Body of pancreas (tissue), 4 donors: ENCODE data around the gene UBE2Q1. TPM values are rescaled to one million over a fixed set of nuclear protein-coding genes. Genes with fewer than 3 reads are reported as not detected.

ENCODE experiments used
- ATAC-seq: fragments of 150-250 bp; one replicate; pipeline ENCODE4 v1.9.1; 2016
- DNase-seq, 4 donors: peaks; one replicate each; pipeline ENCODE4 v3.0.0-alpha.2; 2019
- H3K27ac ChIP-seq, 4 donors: fragments of 200-600 bp; sonication (generic); 1 replicate in 3 of 4; 2 replicates in 1 of 4; pipeline versions ENCODE4 v1.5.1 to v1.6.1; 2016 to 2019; ENCODE audit warnings: mild to moderate bottlenecking in 1 of 4, mixed read lengths in 1 of 4, moderate library complexity in 1 of 4
- H3K27me3 ChIP-seq, 2 donors: fragments of 200-600 bp; sonication (generic); one replicate each; pipeline ENCODE4 v1.6.0; 2016; ENCODE audit warnings: mild to moderate bottlenecking in 1 of 2
- H3K36me3 ChIP-seq, 2 donors: fragments of 200-600 bp; sonication (generic); replicated peaks in 1 of 2; 2 replicates each; pipeline ENCODE4 v1.5.1; 2016; ENCODE audit warnings: low read depth in 2 of 2; ENCODE audit not compliant: insufficient read depth in 1 of 2
- H3K4me1 ChIP-seq: fragments of 200-600 bp; sonication (generic); one replicate; pipeline ENCODE4 v1.6.0; 2016
- H3K4me3 ChIP-seq, 2 donors: fragments of 200-600 bp; sonication (generic); 1 replicate in 1 of 2; 2 replicates in 1 of 2; pipeline ENCODE4 v1.5.1; 2016 to 2019
- H3K9me3 ChIP-seq, 3 donors: fragments of 200-600 bp; sonication (generic); 1 replicate in 2 of 3; 2 replicates in 1 of 3; pipeline ENCODE4 v1.5.1; 2016
- POLR2A ChIP-seq, 3 donors: fragments of 450-650 bp; IDR thresholded peaks; one replicate each; pipeline ENCODE4 v1.6.1; 2016; ENCODE audit warnings: antibody characterized with exemption in 3 of 3, mild to moderate bottlenecking in 2 of 3
- WGBS, 2 donors: methylation state at CpG; one replicate each; pipeline ENCODE4 v1.1.5; 2017; 5-methylcytosine and 5-hydroxymethylcytosine counted together
- intact Hi-C: fragments of 100-400 bp; cut with DNase I; formaldehyde crosslinking; loops from one replicate; pipeline ENCODE4 v1.15.1; 2023
- total RNA-seq, 2 donors: library from RNA; depleted of rRNA; stranded (reverse); fragments of >200 nt; gene quantifications; one replicate each; pipeline ENCODE4 v1.1.0, GENCODE V29; 2016
- TF ChIP-seq, protein P1 (sequence below), 7 experiments: fragments of 450-650 bp in 4 of 7; fragments of 200-600 bp in 3 of 7; sonication (generic) in 3 of 7; IDR thresholded peaks; one replicate each; pipeline ENCODE4 v1.5.1; 2016 to 2019; ENCODE audit warnings: antibody characterized with exemption in 7 of 7

The UBE2Q1 gene
- total RNA-seq, 2 donors from 2014 or later = 19.8 to 25.7 TPM

GRCh38 chr1:154603317-154603716 lies 44.9 kb upstream of the UBE2Q1 start:
- H3K27me3 ChIP-seq = no peaks in the 10 kb centered on the region
- no peak for TF ChIP-seq POLR2A (IDR thresholded peaks at IDR 0.05)
- TF ChIP-seq, protein P1, sequence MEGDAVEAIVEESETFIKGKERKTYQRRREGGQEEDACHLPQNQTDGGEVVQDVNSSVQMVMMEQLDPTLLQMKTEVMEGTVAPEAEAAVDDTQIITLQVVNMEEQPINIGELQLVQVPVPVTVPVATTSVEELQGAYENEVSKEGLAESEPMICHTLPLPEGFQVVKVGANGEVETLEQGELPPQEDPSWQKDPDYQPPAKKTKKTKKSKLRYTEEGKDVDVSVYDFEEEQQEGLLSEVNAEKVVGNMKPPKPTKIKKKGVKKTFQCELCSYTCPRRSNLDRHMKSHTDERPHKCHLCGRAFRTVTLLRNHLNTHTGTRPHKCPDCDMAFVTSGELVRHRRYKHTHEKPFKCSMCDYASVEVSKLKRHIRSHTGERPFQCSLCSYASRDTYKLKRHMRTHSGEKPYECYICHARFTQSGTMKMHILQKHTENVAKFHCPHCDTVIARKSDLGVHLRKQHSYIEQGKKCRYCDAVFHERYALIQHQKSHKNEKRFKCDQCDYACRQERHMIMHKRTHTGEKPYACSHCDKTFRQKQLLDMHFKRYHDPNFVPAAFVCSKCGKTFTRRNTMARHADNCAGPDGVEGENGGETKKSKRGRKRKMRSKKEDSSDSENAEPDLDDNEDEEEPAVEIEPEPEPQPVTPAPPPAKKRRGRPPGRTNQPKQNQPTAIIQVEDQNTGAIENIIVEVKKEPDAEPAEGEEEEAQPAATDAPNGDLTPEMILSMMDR (IDR thresholded peaks at IDR 0.05) = no peak
- H3K4me1 ChIP-seq = peaks cover 23% of the 10 kb centered on the region
- no peak overlapping the region for H3K27ac ChIP-seq
- DNase-seq (no peak), ATAC-seq (no peak)
- H3K9me3 ChIP-seq = no peaks in the 10 kb centered on the region
- intact Hi-C loops = no loop called here
- 53 to 60% methylated on average over 2 of the region's 2 CpGs for WGBS, 2 donors
- H3K36me3 ChIP-seq = peaks cover 8 to 17% of the 10 kb centered on the region in 2 donors
- no peak overlapping the region for H3K4me3 ChIP-seq

DNA sequence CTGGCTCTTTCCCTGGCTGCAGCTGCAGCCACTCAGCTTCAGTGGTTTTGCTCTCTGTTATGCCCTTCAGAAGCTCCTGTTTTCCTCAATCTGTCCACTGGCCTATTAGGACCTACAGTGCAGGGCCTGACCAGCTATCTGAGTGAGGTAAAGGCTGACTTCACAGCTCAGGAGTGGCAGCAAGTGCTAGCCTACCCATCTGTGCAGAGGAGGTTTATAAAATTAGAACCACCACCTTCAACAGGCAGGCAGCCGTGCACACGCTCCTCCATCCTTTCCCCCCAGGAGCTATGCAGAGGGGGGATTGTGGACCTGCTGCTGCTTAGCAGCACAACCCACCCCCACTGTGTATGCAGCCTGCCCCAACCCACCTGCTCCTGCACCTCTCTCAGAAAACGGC lies 41.2 kb upstream of the UBE2Q1 start:
- H3K27ac ChIP-seq = no peak overlapping the region
- no peaks in the 10 kb centered on the region for H3K27me3 ChIP-seq
- TF ChIP-seq POLR2A (IDR thresholded peaks at IDR 0.05) = no peak
- TF ChIP-seq, protein P1 (IDR thresholded peaks at IDR 0.05) = no peak
- intact Hi-C loops = no loop called here
- no peaks in the 10 kb centered on the region for H3K4me1 ChIP-seq
- no peaks in the 10 kb centered on the region for H3K9me3 ChIP-seq
- H3K4me3 ChIP-seq = no peak overlapping the region
- DNase-seq (no peak), ATAC-seq (no peak)
- 71 to 86% methylated on average over 3 of the region's 3 CpGs for WGBS, 2 donors
- H3K36me3 ChIP-seq = peaks cover 8 to 47% of the 10 kb centered on the region in 2 donors

DNA sequence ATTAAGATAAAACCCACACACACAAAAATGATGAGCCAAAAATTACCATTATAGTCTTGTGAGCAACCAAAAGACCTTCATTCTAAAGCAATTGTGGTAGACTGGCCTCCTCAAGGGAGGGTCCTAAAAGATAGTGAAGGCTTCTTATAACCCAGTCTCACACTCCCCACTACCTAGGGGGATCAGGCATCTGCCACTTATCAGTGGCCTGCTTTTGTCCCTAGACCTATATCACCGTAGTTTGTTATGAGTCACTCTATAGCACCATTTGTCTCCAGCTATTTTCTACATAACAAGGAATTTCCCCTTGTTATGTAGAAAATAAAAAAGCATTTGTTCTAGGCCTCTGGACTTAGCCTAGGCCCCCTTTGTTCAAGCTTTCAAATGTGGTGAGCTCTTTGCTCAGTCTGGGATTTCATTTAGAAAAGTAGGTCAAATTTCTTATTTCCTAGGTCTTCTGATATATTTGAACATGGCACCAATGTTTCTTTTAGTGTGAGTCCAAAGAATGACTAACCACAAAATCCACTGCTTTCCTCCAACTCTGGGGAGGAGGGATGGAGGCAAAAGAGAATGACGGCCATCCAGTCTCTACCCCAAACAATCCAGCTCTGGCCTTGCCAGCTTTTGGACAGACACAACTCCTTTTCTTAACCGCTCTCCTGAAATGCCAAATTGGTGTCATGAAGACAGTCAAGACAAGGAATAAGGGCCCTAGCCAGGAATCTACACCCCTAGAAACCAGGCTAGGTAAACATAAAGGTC lies 40.6 kb upstream of the UBE2Q1 start:
- Histone ChIP-seq H3K27me3 (no peaks in the 10 kb centered on the region), H3K4me1 (no peaks in the 10 kb centered on the region), H3K4me3 (no peak overlapping the region), H3K27ac (no peak overlapping the region), H3K9me3 (no peaks in the 10 kb centered on the region), H3K36me3 (peaks cover 8 to 50% of the 10 kb centered on the region in 2 donors)
- WGBS, 2 donors = 72 to 78% methylated on average over 3 of the region's 3 CpGs
- DNase-seq = no peak
- TF ChIP-seq, protein P1 (IDR thresholded peaks at IDR 0.05) = no peak
- TF ChIP-seq POLR2A (IDR thresholded peaks at IDR 0.05) = no peak
- no peak for ATAC-seq
- intact Hi-C loops = no loop called here

GRCh38 chr1:154595621-154596020 lies 37.2 kb upstream of the UBE2Q1 start:
- peaks cover 2 to 51% of the 10 kb centered on the region in 2 donors for H3K36me3 ChIP-seq
- no peaks in the 10 kb centered on the region for H3K9me3 ChIP-seq
- no peaks in the 10 kb centered on the region for H3K27me3 ChIP-seq
- no peak for DNase-seq
- H3K4me1 ChIP-seq = no peaks in the 10 kb centered on the region
- intact Hi-C loops = no loop called here
- no peak for TF ChIP-seq POLR2A (IDR thresholded peaks at IDR 0.05)
- TF ChIP-seq, protein P1 (IDR thresholded peaks at IDR 0.05) = no peak
- H3K27ac ChIP-seq = no peak overlapping the region
- no peak overlapping the region for H3K4me3 ChIP-seq
- ATAC-seq = no peak
- 80 to 83% methylated on average over 1 of the region's 1 CpG for WGBS, 2 donors

- ATAC-seq (no peak), DNase-seq (no peak)
- Histone ChIP-seq H3K27ac (no peak overlapping the region), H3K27me3 (no peaks in the 10 kb centered on the region), H3K4me3 (no peak overlapping the region), H3K4me1 (no peaks in the 10 kb centered on the region), H3K9me3 (no peaks in the 10 kb centered on the region), H3K36me3 (peaks cover 0 to 55% of the 10 kb centered on the region in 2 donors)
- TF ChIP-seq, protein P1 (IDR thresholded peaks at IDR 0.05) = no peak
- no peak for TF ChIP-seq POLR2A (IDR thresholded peaks at IDR 0.05)
- intact Hi-C loops = no loop called here
- WGBS, 2 donors = 81 to 82% methylated on average over 7 of the region's 7 CpGs
Measured at GRCh38 chr1:154594811-154595210, 36.3 kb upstream of the UBE2Q1 start.
